Testis (tissue), 2 donors: Measurements from ENCODE around the gene SMOC1.
A peak's percentile ranks its signal among the peaks of the same experiment; 100 is the strongest.

Source experiments
- POLR2A ChIP-seq: fragments of 450-650 bp; IDR thresholded peaks from one replicate; pipeline ENCODE4 v1.6.1; 2017; ENCODE audit warnings: antibody characterized with exemption, mild to moderate bottlenecking, moderate library complexity
- TF ChIP-seq, protein P1 (sequence below), 3 experiments: fragments of 450-650 bp in 2 of 3; fragments of 200-600 bp in 1 of 3; sonication (generic) in 1 of 3; IDR thresholded peaks; one replicate each; pipeline ENCODE4 v1.5.1; 2016 to 2019; ENCODE audit warnings: antibody characterized with exemption in 3 of 3, mild to moderate bottlenecking in 2 of 3, moderate library complexity in 1 of 3

DNA sequence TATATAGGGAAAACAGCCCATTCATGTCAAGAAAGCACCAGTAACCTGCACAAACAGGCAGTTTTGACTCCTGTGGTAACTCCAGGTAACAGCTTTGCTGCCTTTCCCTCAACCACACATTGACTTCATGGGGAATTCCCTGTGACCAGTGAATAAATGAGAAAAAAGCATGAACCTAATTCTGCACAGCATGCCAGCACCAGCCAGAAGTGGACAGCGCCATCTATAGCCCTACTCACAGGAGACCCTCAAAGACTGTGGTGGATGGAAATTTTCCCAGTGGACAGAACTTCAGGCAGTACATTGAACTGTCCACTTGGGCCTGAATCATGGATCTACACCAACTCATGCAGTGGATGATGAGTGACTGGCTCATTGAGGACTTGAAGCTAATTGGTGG lies 157.4 kb downstream of the SMOC1 start:
- TF ChIP-seq, protein P1, sequence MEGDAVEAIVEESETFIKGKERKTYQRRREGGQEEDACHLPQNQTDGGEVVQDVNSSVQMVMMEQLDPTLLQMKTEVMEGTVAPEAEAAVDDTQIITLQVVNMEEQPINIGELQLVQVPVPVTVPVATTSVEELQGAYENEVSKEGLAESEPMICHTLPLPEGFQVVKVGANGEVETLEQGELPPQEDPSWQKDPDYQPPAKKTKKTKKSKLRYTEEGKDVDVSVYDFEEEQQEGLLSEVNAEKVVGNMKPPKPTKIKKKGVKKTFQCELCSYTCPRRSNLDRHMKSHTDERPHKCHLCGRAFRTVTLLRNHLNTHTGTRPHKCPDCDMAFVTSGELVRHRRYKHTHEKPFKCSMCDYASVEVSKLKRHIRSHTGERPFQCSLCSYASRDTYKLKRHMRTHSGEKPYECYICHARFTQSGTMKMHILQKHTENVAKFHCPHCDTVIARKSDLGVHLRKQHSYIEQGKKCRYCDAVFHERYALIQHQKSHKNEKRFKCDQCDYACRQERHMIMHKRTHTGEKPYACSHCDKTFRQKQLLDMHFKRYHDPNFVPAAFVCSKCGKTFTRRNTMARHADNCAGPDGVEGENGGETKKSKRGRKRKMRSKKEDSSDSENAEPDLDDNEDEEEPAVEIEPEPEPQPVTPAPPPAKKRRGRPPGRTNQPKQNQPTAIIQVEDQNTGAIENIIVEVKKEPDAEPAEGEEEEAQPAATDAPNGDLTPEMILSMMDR (IDR thresholded peaks at IDR 0.05): peak in 2 of 3 experiments; percentile 7 to 17
- TF ChIP-seq POLR2A: no peak
